Bronchial epithelial cell (primary cell): ENCODE data around the gene ARHGAP9. TPM values are rescaled to one million over a fixed set of nuclear protein-coding genes. Genes with fewer than 3 reads are reported as not detected.

Experiments
- DNase-seq: peaks from one replicate; pipeline ENCODE4 v3.0.0-alpha.2; 2010; ENCODE audit warnings: low read depth
- FAIRE-seq: peaks from 2 replicates; lab custom pipeline; 2011; peaks lifted over from hg19 to GRCh38; lab: Jason Lieb, UNC
- H3K27me3 ChIP-seq: 2 replicates; pipeline ENCODE4 v1.5.1; 2011; ENCODE audit warnings: low read length; ENCODE audit not compliant: control insufficient read depth, insufficient read depth
- H3K36me3 ChIP-seq: 2 replicates; pipeline ENCODE4 v1.5.1; 2011; ENCODE audit warnings: low read length; ENCODE audit not compliant: control insufficient read depth, insufficient read depth
- H3K4me3 ChIP-seq: 2 replicates; pipeline ENCODE4 v1.5.1; 2011; ENCODE audit warnings: mild to moderate bottlenecking, low read depth, low read length, control low read depth
- total RNA-seq: library from RNA; depleted of rRNA; stranded (reverse); fragments of >200 nt; gene quantifications from 2 replicates; pipeline ENCODE4 v1.2.1, GENCODE V29; 2014
- TF ChIP-seq, protein P1 (sequence below): IDR thresholded peaks from 2 replicates; pipeline ENCODE4 v1.5.1; 2011; ENCODE audit warnings: mild to moderate bottlenecking, moderate library complexity, low read length, control low read depth, inconsistent platforms; ENCODE audit not compliant: insufficient read depth, severe bottlenecking

Gene ARHGAP9
- total RNA-seq, 1 donor from 2014 or later: not detected

DNA sequence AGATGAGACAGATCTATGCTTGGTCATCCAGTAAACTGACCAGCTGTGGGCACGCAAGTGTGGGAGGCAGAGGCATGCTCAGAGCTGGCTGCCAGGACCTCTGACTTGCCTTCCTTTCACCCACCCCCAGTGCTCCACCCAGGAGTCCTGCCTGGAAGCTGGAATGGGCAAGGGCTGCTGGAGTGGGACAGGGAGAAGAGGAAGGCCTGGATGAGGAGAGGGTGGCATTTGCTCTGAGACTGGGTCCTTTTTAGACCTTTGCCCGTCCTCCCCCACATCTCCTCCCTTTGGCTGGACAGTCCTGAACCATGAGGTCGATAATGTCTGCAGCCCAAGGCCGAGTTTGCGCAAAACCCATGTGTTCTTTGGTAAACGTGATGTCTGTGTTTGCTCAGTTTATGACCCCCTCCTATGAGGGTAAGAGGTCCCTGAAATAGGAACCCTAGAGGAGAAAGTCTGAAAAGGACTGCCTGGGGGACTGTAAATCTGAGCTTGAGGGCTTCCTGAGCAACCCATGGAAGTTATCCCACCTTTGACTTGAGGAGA lies 28.4 kb downstream of the ARHGAP9 start:
- Histone ChIP-seq H3K36me3 (no peaks in the 10 kb centered on the region), H3K4me3 (no peak overlapping the region), H3K27me3 (no peaks in the 10 kb centered on the region)
- no peak for FAIRE-seq
- DNase-seq: no peak
- TF ChIP-seq, protein P1, sequence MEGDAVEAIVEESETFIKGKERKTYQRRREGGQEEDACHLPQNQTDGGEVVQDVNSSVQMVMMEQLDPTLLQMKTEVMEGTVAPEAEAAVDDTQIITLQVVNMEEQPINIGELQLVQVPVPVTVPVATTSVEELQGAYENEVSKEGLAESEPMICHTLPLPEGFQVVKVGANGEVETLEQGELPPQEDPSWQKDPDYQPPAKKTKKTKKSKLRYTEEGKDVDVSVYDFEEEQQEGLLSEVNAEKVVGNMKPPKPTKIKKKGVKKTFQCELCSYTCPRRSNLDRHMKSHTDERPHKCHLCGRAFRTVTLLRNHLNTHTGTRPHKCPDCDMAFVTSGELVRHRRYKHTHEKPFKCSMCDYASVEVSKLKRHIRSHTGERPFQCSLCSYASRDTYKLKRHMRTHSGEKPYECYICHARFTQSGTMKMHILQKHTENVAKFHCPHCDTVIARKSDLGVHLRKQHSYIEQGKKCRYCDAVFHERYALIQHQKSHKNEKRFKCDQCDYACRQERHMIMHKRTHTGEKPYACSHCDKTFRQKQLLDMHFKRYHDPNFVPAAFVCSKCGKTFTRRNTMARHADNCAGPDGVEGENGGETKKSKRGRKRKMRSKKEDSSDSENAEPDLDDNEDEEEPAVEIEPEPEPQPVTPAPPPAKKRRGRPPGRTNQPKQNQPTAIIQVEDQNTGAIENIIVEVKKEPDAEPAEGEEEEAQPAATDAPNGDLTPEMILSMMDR: no peak

DNA sequence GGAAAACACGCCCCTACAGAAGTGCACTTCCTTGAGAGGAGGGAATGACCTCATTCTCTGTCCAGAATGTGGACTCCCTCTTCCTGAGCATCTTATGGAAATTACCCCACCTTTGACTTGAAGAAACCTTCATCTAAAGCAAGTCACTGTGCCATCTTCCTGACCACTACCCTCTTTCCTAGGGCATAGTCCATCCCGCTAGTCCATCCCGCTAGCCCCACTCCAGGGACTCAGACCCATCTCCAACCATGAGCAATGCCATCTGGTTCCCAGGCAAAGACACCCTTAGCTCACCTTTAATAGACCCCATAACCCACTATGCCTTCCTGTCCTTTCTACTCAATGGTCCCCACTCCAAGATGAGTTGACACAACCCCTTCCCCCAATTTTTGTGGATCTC lies 29.6 kb downstream of the ARHGAP9 start:
- FAIRE-seq (no peak), DNase-seq (no peak)
- TF ChIP-seq, protein P1: no peak
- H3K4me3 ChIP-seq: no peak overlapping the region
- H3K36me3 ChIP-seq: no peaks in the 10 kb centered on the region
- H3K27me3 ChIP-seq: no peaks in the 10 kb centered on the region

DNA sequence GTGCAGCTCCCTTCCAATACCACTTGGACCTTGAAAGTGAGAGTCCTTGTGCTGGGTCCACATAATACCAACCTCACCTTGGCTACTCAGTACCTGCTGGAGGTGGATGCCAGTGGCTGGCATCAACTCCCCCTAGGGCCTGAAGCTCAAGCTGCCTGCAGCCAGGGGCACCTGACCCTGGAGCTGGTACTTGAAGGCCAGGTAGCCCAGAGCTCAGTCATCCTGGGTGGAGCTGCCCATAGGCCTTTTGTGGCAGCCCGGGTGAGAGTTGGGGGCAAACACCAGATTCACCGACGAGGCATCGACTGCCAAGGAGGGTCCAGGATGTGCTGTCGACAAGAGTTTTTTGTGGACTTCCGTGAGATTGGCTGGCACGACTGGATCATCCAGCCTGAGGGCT lies 30.3 kb downstream of the ARHGAP9 start:
- Histone ChIP-seq H3K36me3 (no peaks in the 10 kb centered on the region), H3K27me3 (no peaks in the 10 kb centered on the region), H3K4me3 (no peak overlapping the region)
- TF ChIP-seq, protein P1: no peak
- DNase-seq (no peak), FAIRE-seq (no peak)

DNA sequence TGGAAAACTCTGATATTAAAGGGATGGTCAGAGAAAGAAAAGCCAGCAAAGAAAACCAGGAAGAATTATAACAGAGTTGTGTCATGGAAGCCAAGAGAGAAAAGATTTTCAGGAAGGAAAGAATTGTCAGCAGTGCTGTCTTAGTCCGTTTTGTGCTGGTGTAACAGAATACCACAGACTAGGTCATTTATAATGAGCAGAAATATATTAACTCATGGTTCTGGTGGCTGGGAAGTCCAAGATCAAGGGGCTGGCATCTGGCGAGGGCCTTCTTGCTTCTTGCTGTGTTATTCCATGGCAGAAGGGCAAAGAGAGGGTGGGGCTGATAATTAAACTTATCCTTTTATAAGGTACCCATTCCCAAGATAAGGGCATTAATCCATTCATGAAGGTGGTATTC lies 31.0 kb downstream of the ARHGAP9 start:
- TF ChIP-seq, protein P1: no peak
- Histone ChIP-seq H3K4me3 (no peak overlapping the region), H3K27me3 (no peaks in the 10 kb centered on the region), H3K36me3 (no peaks in the 10 kb centered on the region)
- DNase-seq (no peak), FAIRE-seq (no peak)

DNA sequence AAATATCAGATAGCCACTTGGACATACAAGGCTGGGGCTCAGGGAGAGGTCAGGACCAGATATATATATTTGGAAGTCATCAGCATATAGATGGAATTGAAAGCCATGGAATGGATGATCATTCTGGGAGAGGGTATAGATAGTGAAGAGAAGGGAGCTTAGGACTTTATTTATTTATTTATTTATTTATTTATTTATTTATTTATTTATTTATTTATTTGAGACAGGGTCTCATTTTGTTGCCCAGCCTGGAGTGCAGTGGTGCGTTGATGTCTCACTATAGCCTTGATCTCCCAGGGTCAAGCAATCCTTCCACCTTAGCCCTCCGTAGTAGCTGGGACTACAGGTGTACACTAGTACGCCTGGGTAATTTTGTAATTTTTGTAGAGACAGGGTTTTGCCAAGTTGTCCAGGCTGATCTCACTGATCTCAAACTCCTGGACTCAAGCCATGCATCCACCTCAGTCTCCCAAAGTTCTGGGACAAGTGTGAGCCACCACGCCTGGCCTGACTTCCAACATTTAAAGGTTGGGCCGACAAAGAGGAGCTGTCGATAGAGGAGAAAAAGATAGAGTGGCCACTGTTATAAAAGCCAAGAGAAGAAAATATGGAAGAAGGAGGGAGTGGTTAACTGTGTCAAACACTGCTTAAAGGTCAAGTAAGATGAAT lies 33.2 kb downstream of the ARHGAP9 start:
- DNase-seq (no peak), FAIRE-seq (no peak)
- no peaks in the 10 kb centered on the region for H3K27me3 ChIP-seq
- no peak overlapping the region for H3K4me3 ChIP-seq
- TF ChIP-seq, protein P1: no peak
- H3K36me3 ChIP-seq: no peaks in the 10 kb centered on the region
